HG03159 (cell line): ENCODE measurements around the gene PACSIN1.

Experiments used
- ATAC-seq: cut with Tn5 transposase; IDR thresholded peaks from one replicate; pipeline ENCODE4 v1.9.1; 2021; ENCODE audit warnings: mild to moderate bottlenecking, moderate library complexity; ENCODE audit not compliant: unreplicated experiment

PACSIN1 gene

GRCh38 chr6:34578445-34579262, 112.8 kb downstream of the PACSIN1 start:
- ATAC-seq, result no peak

- ATAC-seq, result no peak
Observed at GRCh38 chr6:34580707-34581560, 115.1 kb downstream of the PACSIN1 start.

GRCh38 chr6:34581561-34581920, 115.7 kb downstream of the PACSIN1 start:
- ATAC-seq, result no peak

- no peak for ATAC-seq
Observed at GRCh38 chr6:34583461-34583860, 117.6 kb downstream of the PACSIN1 start.

- ATAC-seq, result no peak
Observed at GRCh38 chr6:34583861-34584604, 118.2 kb downstream of the PACSIN1 start.

GRCh38 chr6:34584694-34585093, 118.8 kb downstream of the PACSIN1 start:
- ATAC-seq, result no peak
